GM23338 (cell line): ENCODE data around the gene ADI1.

Experiments used
- EZH2 ChIP-seq: fragments of 200-600 bp; sonication (generic); IDR thresholded peaks from one replicate; pipeline ENCODE4 v1.8.0; 2017; ENCODE audit warnings: antibody characterized with exemption, mild to moderate bottlenecking, low read depth; ENCODE audit not compliant: unreplicated experiment
- EZH2phosphoT487 ChIP-seq: fragments of 200-600 bp; sonication (generic); IDR thresholded peaks from one replicate; pipeline ENCODE4 v1.8.1; 2018; ENCODE audit warnings: antibody characterized with exemption; ENCODE audit not compliant: unreplicated experiment
- NANOG ChIP-seq: IDR thresholded peaks from 2 replicates; pipeline ENCODE4 v1.6.1; 2016; ENCODE audit warnings: antibody characterized with exemption, borderline replicate concordance
- POLR2AphosphoS5 ChIP-seq: IDR thresholded peaks from 2 replicates; pipeline ENCODE4 v1.6.1; 2016; ENCODE audit warnings: antibody characterized with exemption, low read depth
- REST ChIP-seq: IDR thresholded peaks from one replicate; pipeline ENCODE4 v1.6.1; 2018; ENCODE audit warnings: antibody characterized with exemption; ENCODE audit not compliant: unreplicated experiment
- STAT1 ChIP-seq: IDR thresholded peaks from one replicate; pipeline ENCODE4 v1.6.1; 2016; ENCODE audit warnings: antibody characterized with exemption; ENCODE audit not compliant: unreplicated experiment
- TF ChIP-seq, protein P1 (sequence below), 2 experiments: fragments of 200-600 bp in 1 of 2; sonication (generic) in 1 of 2; conservative IDR thresholded peaks; 2 replicates each; pipeline versions ENCODE4 v1.5.1 to v1.6.1; 2016 to 2017; ENCODE audit warnings: antibody characterized with exemption in 2 of 2, low read depth in 2 of 2, mild to moderate bottlenecking in 2 of 2, moderate library complexity in 1 of 2
- TF ChIP-seq, protein P2 (sequence below): IDR thresholded peaks from 2 replicates; pipeline ENCODE4 v1.6.1; 2016; ENCODE audit warnings: antibody characterized with exemption

DNA sequence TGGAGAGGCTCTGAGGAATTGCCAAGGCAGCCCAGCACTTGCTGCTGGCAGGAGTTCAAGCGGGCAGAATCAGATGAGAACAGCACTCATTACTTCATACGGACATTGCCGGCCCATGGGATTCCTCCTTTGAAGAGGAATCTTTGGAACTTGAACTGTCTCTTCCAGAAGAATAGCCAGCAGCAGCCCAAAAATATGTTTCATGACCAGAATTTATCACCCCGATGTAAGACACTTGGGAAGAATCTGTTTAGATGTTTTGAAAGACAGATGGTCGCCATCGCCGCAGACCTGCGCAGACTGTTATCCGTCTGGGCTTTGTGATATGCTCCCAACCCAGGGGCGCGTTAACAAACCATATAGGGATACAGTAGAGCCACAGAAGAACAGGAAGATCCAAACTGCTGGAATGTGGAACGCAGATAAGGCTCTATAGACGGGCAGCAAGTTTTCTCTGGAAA is 3.7 kb upstream of the ADI1 start:
- TF ChIP-seq, protein P1, sequence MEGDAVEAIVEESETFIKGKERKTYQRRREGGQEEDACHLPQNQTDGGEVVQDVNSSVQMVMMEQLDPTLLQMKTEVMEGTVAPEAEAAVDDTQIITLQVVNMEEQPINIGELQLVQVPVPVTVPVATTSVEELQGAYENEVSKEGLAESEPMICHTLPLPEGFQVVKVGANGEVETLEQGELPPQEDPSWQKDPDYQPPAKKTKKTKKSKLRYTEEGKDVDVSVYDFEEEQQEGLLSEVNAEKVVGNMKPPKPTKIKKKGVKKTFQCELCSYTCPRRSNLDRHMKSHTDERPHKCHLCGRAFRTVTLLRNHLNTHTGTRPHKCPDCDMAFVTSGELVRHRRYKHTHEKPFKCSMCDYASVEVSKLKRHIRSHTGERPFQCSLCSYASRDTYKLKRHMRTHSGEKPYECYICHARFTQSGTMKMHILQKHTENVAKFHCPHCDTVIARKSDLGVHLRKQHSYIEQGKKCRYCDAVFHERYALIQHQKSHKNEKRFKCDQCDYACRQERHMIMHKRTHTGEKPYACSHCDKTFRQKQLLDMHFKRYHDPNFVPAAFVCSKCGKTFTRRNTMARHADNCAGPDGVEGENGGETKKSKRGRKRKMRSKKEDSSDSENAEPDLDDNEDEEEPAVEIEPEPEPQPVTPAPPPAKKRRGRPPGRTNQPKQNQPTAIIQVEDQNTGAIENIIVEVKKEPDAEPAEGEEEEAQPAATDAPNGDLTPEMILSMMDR (conservative IDR thresholded peaks at IDR 0.05; ENCODE audit: low read depth in 2 of 2), result no peak
- TF ChIP-seq POLR2AphosphoS5, result no peak
- no peak for TF ChIP-seq EZH2
- no peak for TF ChIP-seq REST
- no peak for TF ChIP-seq NANOG
- TF ChIP-seq STAT1, result no peak
- TF ChIP-seq, protein P2, sequence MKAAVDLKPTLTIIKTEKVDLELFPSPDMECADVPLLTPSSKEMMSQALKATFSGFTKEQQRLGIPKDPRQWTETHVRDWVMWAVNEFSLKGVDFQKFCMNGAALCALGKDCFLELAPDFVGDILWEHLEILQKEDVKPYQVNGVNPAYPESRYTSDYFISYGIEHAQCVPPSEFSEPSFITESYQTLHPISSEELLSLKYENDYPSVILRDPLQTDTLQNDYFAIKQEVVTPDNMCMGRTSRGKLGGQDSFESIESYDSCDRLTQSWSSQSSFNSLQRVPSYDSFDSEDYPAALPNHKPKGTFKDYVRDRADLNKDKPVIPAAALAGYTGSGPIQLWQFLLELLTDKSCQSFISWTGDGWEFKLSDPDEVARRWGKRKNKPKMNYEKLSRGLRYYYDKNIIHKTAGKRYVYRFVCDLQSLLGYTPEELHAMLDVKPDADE, result no peak
- TF ChIP-seq EZH2phosphoT487, result no peak
